NOMO-1 (cell line): Measurements from ENCODE around the gene GNAI2.
"Not testable (repeated sequence)": the region's sequence is repeated elsewhere in the genome, so short reads cannot be mapped to it uniquely, and the experiment has no call there.

ENCODE experiments used
- DNase-seq, 2 experiments: peaks; one replicate each; lab custom pipeline; 2025; ENCODE audit not compliant: unreplicated experiment in 2 of 2; lab: John Stamatoyannopoulos, UW

GNAI2 gene

DNA sequence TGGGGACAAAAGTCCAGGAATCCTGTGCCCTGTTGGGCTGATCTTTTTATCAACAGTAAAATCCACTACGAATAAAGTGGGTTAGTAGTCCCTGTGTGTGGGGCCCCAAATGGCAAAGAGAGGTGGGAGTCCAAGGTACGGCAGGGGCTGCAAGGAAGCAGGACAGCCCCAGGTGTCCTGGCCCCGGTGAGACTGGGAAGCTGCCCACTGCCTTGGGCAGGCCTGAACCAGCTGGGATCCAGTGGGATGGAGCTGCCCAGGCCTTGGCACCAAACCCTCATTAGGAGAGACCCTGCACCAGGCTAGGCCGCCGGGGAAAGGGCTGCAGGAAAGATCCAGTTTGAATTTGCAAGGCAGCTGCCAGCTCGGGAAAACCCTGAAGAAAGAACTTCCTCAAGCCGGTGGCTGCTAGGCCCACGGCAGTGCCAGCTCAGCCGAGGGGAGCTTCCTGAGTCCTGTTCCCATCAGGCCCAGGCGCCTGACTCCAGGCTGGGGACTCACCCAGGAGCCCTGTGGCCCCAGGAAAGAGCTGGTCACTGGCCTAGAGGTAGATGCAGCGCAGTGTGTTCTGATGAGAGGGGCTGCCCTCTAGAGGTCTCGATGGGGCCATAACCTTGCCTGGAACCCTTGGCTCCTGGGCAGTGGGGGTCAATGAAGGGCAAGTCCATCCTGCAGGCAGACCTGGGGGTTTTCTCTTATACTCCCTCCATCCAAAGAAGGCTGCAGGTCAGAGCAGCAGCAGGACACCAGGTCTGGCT is 14.4 kb upstream of the GNAI2 start:
- DNase-seq = no peak

DNA sequence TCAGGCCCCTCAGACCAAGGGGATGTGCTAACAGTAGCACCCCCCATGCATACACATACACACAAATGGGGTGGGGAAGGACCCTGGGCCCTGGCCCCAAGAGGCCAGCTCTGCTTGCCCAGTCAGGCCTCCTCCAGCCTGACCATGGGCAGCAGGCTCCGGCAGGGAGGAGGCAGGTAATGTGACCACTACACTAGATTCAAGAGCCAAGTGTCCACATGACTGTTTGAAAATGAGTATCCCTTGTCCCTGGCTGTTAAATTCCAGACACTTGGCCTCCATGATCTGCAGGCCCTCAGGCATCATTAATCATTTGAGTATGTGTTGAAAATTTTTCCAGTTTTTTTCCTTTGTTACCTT is 13.9 kb upstream of the GNAI2 start:
- no peak for DNase-seq

DNA sequence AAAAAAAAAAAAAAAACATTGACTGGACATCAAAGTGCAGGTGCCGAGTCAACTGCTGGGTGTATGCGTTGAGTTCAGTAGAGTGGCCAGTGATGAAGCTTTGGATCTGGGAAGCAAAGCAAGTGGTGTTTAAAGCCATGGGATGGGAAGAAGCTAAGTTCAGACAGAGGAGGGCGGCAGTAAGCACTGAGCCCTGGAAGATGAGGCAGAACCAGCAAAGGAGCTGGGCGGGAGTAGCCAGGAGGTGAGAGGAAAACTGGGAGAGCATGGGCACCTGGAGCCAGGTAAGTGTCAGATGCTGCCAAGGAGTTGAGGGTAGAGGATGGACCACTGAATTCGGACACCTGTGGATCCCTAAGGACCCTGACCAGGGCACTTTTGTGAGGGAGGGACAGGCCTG is 11.4 kb upstream of the GNAI2 start:
- DNase-seq = no peak

DNA sequence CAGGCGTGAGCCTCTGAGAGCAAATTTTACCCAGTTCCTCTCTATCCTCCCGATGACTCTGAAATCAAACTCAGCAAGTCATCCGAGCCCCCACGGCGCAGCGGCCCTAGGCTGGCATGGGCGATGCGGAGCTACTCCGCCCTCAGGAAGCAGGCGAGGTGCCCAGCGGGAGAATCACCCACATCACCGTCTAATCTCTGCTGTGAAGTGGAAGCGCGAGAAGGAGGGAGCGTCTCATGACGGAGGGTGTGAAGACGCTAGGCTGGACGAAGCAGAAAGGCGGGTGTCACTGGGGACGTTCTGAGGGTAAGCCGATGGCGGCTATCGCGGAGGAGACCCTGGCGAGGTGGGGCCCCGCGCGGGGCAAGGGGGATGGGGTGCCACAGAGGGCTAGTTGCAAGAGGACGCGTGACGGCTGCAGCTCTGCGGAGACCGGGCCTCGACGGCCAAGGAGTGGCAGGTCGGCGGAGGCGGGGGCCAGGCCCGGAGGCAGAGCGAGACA is 9.1 kb upstream of the GNAI2 start:
- peak; percentile 42 to 48 for DNase-seq

DNA sequence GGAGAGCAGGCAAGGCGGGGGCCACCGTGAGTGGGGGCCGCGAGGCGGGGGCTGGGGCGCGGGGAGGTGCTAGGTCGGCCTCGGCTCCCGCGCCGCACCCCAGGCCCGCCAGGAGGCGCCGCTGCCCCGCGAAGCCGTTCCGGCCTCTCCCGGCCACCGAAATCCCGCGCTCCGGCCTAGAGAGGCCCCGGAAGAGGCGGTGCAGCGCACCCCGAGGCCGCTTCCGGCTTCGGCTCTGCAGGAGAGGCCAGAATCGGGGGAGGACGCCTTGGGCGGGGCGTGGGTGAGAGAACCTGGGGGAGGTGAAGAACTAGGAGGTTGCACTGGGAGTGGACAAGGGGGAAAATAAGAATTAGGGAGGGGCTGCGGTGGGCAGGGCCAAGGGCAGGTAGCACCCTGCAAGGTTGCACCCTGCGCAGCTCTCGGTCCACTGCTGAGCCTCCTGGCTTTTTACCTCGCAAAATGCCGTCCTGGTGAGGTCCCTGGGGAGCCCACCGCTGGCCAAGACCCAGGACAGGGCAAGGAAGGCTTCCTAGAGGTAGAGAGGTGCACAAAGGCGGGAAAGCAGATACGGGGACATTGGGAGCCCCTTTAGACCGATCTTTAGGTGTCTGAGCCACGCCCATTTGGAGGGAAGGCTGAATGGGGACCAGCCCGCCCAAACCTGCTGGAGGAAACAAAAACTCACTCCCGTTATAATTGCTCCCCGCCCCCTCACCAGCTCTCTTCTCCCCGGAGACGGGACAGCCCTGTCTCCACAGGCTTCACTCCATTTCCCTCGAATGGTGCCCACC is 8.4 kb upstream of the GNAI2 start:
- peak; percentile 91 to 96 for DNase-seq

DNA sequence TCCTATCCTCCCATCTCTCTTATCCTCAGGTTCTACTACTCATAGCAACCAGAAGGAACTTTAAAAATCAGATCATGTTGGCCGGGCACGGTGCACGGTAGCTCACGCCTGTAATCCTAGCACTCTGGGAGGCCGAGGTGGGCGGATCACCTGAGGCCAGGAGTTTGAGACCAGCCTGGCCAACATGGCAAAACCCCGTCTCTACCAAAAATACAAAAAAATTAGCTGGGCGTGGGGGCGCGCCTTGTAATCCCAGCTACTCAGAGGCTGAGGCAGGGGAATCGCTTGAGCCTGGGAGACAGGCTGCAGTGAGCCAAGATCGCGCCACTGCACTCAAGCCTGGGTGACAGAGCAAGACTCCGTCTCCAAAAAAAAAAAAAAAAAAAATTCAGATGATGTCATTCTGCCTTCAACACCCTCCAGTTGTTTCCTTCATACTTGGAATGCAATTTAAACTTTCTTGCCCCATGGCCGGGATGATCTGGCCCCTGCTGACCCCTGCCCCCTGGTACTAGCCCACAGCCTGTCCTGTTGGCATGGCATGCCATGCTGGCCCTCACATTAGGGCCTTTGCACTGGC is 7.7 kb upstream of the GNAI2 start:
- not testable (repeated sequence) for DNase-seq

DNA sequence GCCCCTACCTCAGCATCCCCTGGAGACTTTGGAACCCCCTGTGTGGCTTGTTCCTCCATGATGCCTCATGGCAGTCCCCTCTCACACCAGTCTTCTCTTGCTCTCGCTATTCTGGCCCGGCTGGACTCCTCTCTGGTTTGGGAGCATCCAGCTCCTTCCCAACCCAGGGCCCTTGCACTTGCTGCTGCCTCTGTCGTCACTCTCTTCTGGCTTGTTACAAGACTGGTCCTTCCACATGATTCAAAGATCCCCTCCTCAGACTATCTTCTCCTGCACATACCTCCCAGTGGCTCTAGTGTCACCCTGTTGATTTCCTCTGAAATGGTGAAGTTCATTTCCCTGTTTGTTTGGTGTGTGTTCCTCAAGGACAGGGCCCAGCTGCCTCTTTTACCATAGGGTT is 6.5 kb upstream of the GNAI2 start:
- DNase-seq = no peak

DNA sequence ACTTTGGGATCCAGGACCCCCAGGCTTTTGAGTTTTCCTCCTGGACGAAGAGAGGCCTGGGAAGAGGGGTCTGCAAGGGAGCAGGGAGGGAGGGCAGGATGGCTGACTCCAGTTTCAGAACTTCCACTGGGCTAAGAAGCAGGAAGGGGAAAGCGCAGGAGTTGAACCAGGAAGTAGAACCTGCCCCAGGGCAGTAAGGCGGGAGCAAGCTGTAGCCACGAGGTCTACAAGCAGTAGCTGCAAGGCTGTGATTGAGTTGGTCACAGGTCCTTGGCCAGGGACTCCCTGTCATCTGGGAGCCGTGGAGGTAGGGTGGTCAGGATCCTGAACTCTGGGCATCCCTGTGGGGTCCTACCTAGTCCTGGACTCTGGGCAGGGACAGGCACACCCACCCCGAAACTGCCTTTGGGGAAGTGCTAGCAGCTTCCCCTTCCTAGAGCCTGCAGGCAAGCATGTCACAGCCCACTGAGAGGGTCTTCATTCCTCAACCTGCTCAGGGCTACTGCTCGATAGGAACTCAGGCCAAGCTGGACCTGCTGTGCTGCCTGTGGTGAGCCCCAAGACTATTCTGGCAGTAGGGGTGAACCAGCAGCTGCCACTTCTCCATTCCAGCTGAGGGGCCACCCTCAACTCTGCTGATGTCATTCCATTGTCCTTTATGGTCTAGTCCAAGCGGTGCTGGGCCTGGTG is 5.8 kb upstream of the GNAI2 start:
- DNase-seq = peak; percentile 59 to 77

DNA sequence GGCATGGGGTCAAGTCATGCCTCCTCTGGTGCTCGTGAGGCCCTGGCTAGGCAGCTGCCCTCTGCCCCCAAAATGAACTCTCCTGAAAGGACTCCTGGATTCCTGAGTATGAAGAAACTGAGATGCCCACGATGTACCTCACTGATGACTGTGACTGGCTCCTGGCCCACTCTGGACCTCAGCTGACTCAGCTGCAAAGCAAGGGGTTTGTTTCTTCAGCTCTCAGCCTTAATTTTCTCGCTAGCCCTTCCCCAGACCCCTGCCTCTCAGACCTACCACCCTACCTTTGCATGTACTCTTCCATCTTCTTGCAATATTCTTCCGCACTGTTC is 5.2 kb upstream of the GNAI2 start:
- no peak for DNase-seq

DNA sequence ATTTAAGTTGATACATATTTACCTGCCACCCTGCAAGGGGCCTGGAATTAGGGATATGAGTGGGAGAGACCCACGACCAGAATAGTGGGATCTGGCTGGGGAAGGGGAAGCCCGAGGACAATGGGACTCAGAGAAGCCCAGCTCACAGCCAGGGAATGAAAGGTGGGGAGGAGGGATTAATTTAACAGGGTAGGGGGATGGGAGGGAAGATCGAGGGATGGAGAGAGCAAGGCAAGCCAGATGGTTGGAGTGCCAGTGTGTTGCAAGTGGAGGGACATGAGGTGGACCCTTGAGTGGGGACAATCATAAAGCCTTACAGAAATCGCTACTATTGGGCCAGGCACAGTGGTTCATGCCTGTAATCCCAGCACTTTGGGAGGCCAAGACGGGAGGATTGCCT is 4.4 kb upstream of the GNAI2 start:
- DNase-seq = no peak

DNA sequence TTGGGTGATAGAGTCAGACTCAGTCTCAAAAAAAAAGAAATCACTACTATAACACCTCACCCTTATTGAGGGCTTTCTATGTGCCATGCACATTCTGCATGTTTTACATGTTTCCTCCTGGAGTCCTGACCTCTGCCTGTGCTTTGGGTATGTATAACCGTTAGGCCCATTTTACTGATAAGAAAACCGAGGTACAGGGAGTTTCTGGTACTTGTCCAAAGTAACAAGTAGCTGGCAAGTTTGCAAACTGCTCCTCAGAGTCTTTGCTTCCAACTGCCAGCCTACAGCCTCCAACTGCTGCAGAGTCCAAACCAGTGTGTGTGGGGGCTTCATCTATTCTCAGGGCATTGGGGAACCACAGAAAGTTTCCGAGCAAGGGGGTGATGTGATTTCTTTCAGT is 3.7 kb upstream of the GNAI2 start:
- no peak for DNase-seq

DNA sequence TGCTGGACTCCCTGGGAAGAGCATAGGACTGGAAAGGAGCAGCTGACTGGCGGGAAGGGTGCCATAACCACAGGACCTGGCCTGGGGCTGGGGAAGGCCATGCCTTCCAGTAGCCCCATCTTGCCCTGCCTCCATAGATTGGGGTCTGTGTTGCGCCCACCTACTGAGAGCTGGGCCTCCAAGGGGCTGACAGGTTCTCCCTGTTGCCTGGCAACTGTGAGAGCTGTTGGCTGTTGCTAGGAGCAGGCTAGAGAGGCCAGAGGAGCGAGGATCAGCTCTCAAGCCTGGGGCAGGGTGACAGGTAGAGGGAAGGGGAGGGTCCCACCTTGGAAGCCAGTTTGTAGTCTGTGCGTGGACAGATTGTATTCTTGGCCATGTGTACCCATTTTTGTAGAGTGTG is 2.8 kb upstream of the GNAI2 start:
- no peak for DNase-seq

DNA sequence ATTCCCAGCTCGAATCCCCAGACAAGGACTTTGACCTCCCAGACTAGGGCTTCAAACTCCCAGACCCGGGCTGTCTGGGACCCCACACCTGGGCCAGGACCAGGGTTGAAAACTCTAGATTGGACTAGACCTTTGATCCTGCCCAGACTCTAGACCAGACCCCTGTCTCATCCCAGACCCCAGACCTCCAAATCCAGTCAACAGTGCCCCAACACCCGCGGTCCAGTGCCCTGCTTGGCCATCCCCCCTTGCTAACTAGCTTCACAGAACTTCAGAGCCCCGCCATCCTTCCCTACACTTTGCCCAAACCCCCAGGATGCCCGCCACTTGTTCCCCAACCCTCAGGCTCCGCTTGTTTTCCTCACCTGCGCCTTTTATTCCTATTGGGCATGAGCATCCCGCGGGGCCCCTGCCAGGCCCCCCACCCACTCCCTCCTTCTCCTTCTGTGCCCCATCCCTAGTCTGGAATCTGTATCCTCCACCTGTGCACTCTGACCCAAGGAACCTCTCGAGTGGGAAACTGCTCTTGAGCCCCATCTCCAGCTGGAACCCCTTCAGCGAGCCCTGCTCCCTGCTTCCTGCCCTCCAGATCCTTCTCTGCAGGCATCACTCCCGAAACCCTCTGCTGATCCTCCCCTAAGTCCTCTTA is 604 bp downstream of the GNAI2 start:
- no peak for DNase-seq

DNA sequence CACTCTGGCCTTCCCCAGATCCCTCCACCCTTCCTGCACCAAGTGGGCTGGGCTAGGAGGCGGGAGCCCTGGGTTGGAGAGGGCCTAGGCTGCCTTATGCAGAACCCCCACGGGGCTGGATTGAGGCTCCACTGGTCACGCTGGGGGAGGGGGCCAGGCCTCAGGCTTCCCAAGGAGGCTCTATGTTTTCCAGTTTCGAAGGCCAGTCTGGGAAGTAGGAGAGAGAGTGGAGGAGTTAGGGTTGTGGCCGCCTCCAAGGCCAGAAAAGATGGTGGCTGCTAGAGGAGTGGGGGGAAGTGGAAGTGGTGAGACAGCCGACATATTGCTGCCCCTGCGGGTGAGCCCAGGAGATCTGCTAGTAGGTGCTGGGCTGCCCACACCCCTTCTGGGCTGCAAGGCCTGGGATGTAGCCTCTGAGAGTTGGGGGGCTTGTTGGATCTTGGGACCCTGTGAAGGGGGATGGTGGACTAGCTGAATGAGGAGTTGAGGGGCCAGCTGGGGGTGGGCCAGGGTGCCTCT is 1.2 kb downstream of the GNAI2 start:
- peak in 1 of 2 experiments; percentile 38 for DNase-seq

DNA sequence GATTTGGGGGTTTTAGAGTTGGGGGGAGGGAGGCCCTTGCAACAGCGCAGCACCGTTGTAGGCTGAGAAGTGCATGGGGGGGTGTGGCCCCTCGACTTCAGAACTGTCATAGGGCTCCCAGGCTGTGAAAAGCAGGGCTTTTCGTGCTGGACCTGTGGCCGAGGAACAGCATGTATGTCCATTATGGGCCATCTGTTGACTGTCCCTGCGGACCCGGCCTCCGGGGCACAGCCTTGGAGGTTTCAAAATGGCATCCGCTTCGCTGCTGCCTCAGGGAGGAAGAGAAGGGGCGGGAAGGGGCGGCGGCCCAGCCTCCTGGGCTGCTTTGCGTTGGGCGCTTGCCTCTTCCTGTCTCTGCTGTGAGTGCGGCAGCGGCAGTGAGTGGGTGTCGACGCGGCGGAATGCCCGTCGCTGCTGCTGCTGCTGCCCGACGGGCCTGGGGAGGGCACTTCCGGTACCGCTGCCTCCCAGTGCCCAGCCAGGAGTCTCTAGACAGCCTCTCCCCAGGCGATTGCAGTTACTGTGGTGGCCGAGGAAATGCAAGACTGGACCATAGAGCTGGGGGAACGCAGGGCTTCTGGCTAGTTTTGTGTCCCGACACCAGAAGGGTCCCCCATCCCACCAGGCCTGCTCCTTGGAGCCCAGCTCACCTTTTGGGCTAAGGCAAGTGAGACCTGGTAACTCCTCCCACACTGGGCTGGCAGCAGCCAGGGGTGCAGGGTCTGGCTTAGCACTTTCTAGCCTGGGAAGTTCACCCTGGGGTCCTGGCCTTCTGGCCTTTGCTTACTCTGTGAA is 1.9 kb downstream of the GNAI2 start:
- DNase-seq = peak; percentile 81 to 84

DNA sequence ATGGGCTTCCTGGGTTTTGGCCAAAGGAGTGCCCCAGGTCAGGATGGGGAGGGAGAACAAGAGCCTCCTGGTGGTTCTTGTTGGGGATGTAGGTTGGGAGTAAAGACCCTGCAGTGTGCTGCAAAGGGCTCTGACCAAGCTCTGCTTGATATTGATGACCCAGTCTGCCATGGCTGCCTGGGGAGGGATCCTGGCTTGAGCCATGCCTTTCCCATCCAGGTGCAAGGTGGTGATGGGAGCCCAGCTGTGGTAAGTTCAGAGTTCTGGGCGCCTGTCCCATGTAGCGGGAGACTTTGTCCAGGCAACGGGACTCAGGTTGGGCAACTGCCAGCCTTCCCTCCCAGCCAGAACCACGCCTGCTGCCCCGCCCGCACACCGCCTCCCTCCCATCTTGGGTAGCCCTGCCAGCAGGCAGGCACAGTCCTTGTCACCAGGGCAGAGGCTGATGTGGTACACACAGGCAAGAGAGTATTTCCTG is 2.6 kb downstream of the GNAI2 start:
- DNase-seq = peak in 1 of 2 experiments; percentile 17

DNA sequence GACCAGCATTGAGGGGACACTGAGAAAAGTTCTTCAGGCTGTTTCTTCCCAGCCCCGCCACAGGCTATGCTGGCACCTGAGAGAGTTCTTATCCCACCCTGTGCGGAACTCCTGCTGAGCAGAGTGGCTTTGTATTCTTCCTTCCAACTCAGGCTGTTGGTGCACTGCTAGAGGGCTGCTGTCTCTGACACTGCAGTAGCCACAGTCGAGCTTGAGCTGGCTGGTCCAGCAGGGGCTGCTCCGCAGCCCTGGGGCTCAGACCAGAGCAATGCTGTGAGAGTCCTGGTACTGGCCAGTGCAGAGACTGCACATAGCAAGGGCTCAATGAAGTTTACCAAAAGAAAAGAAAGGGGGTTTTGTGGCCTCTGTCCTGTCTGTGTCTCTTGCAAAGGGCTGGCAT is 3.6 kb downstream of the GNAI2 start:
- no peak for DNase-seq

DNA sequence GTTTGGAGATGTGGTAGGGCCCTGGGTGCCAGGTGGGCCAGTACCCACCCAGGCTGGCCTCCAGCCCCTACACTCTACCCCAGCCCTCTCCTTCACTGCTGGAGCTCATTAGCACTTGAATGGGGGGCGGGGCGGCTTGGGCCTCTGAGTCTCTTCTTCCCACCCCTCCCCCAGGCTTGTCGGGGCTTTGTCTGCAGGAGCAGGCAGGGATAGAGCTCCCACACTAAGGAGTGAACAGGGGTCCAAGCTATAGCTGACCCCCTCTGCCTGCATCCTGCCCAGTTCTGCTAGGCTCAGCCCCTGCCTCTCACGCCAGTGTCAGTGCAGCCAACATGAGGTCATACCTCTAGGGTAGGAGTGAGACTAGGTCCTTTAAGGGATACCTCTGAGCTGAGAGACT is 5.2 kb downstream of the GNAI2 start:
- no peak for DNase-seq

DNA sequence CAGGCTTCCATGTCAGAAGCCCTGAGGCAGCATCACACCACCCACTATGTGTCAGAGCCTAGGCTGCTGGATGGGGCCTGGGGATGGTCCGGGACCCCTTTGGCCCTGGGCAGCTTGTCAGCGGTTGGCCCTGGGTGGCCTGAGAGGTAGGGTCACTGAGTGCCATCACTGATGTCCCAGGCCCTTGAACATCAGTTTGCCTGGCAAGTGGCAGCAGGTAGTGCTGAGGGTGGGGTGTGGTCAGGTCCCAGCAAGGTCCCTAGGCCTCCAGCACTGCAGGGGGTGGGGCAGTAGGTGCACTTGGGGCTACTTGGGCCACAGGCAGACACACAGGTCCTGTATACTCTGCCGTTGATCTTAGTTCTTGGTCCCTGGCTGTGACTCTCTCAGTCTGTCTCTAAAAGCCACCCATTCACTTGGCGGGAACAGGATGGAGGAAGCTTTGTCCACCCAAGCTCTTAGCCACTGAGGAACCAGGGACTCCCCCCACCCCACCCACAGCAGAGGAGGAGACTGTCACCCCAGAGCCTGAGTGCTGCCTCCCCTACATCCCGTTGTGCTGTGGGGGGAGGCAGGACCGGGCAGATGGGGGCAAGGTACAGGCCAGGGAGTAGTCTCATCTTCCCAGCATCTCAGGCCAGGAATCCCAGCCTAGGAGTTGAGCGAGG is 5.8 kb downstream of the GNAI2 start:
- no peak for DNase-seq
